ENCODE data around the gene BAZ1B.

DNA sequence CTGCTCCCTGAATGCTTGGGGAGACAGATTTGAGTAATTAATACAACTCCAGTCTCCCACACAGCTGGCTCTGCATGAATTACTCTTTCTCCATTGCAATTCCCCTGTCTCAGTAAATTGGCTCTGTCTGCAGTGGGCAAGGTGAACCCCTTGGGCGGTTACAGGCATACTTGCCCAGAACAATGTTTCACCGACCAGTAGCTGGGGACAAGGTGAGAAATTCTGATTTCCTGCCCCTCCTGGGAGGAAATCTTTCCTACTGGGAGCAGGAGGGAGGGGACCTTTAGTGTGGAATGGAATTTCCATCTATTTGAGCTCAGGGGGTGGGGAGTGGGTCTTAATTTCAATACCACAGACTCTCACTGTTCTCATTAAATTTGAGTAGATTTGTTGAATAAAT, 130.7 kb downstream of the BAZ1B start:
- TF ChIP-seq, protein P1, sequence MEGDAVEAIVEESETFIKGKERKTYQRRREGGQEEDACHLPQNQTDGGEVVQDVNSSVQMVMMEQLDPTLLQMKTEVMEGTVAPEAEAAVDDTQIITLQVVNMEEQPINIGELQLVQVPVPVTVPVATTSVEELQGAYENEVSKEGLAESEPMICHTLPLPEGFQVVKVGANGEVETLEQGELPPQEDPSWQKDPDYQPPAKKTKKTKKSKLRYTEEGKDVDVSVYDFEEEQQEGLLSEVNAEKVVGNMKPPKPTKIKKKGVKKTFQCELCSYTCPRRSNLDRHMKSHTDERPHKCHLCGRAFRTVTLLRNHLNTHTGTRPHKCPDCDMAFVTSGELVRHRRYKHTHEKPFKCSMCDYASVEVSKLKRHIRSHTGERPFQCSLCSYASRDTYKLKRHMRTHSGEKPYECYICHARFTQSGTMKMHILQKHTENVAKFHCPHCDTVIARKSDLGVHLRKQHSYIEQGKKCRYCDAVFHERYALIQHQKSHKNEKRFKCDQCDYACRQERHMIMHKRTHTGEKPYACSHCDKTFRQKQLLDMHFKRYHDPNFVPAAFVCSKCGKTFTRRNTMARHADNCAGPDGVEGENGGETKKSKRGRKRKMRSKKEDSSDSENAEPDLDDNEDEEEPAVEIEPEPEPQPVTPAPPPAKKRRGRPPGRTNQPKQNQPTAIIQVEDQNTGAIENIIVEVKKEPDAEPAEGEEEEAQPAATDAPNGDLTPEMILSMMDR (IDR thresholded peaks at IDR 0.05; ENCODE audit: poor library complexity, severe bottlenecking): no peak
- TF ChIP-seq EZH2 (IDR thresholded peaks at IDR 0.05; ENCODE audit: borderline replicate concordance, insufficient read depth, low read length, poor library complexity, severe bottlenecking) (no peak), RAD21 (conservative IDR thresholded peaks at IDR 0.05) (no peak), TAF1 (IDR thresholded peaks at IDR 0.05; ENCODE audit: low read depth) (no peak), POLR2AphosphoS5 (IDR thresholded peaks at IDR 0.05) (no peak), SMC3 (conservative IDR thresholded peaks at IDR 0.05; ENCODE audit: poor library complexity) (no peak), EP300 (conservative IDR thresholded peaks at IDR 0.05; ENCODE audit: poor library complexity, severe bottlenecking) (no peak)
- TF ChIP-seq, protein P2, sequence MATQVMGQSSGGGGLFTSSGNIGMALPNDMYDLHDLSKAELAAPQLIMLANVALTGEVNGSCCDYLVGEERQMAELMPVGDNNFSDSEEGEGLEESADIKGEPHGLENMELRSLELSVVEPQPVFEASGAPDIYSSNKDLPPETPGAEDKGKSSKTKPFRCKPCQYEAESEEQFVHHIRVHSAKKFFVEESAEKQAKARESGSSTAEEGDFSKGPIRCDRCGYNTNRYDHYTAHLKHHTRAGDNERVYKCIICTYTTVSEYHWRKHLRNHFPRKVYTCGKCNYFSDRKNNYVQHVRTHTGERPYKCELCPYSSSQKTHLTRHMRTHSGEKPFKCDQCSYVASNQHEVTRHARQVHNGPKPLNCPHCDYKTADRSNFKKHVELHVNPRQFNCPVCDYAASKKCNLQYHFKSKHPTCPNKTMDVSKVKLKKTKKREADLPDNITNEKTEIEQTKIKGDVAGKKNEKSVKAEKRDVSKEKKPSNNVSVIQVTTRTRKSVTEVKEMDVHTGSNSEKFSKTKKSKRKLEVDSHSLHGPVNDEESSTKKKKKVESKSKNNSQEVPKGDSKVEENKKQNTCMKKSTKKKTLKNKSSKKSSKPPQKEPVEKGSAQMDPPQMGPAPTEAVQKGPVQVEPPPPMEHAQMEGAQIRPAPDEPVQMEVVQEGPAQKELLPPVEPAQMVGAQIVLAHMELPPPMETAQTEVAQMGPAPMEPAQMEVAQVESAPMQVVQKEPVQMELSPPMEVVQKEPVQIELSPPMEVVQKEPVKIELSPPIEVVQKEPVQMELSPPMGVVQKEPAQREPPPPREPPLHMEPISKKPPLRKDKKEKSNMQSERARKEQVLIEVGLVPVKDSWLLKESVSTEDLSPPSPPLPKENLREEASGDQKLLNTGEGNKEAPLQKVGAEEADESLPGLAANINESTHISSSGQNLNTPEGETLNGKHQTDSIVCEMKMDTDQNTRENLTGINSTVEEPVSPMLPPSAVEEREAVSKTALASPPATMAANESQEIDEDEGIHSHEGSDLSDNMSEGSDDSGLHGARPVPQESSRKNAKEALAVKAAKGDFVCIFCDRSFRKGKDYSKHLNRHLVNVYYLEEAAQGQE (IDR thresholded peaks at IDR 0.05; ENCODE audit: borderline replicate concordance): no peak
